GM19351 (cell line): Measurements from ENCODE around the gene POC1A.
"Not testable (repeated sequence)": the region's sequence is repeated elsewhere in the genome, so short reads cannot be mapped to it uniquely, and the experiment has no call there.

ENCODE experiments used
- ATAC-seq: cut with Tn5 transposase; IDR thresholded peaks from one replicate; pipeline ENCODE4 v1.9.1; 2021; ENCODE audit warnings: mild to moderate bottlenecking, moderate library complexity; ENCODE audit not compliant: unreplicated experiment

Gene POC1A

GRCh38 chr3:52184690-52185089 lies 30.5 kb upstream of the POC1A start:
- no peak for ATAC-seq

GRCh38 chr3:52183786-52184445 lies 29.7 kb upstream of the POC1A start:
- no peak for ATAC-seq

- ATAC-seq: no peak
These were observed 28.5 kb upstream of the POC1A start for GRCh38 chr3:52182691-52183090.

- ATAC-seq: no peak
These were observed 28.0 kb upstream of the POC1A start for GRCh38 chr3:52182196-52182595.

- no peak for ATAC-seq
These were observed 27.3 kb upstream of the POC1A start for GRCh38 chr3:52181543-52181942.

- ATAC-seq: no peak
These were observed 24.3 kb upstream of the POC1A start for GRCh38 chr3:52178537-52178936.

GRCh38 chr3:52178126-52178525 lies 23.9 kb upstream of the POC1A start:
- ATAC-seq: not testable (repeated sequence)

GRCh38 chr3:52177701-52178042 lies 23.4 kb upstream of the POC1A start:
- ATAC-seq: no peak

GRCh38 chr3:52176951-52177700 lies 22.9 kb upstream of the POC1A start:
- no peak for ATAC-seq

- no peak for ATAC-seq
These were observed 22.0 kb upstream of the POC1A start for GRCh38 chr3:52176180-52176752.

- ATAC-seq: no peak
These were observed 21.4 kb upstream of the POC1A start for GRCh38 chr3:52175416-52176179.

GRCh38 chr3:52174896-52175295 lies 20.7 kb upstream of the POC1A start:
- ATAC-seq: no peak

GRCh38 chr3:52173101-52173500 lies 18.9 kb upstream of the POC1A start:
- no peak for ATAC-seq

- no peak for ATAC-seq
These were observed 18.1 kb upstream of the POC1A start for GRCh38 chr3:52172262-52172757.

GRCh38 chr3:52171514-52172261 lies 17.5 kb upstream of the POC1A start:
- no peak for ATAC-seq

GRCh38 chr3:52170217-52170616 lies 16.0 kb upstream of the POC1A start:
- not testable (repeated sequence) for ATAC-seq

GRCh38 chr3:52167240-52167639 lies 13.0 kb upstream of the POC1A start:
- ATAC-seq: no peak

GRCh38 chr3:52162250-52162872 lies 8.1 kb upstream of the POC1A start:
- ATAC-seq: no peak

GRCh38 chr3:52159503-52159902 lies 5.3 kb upstream of the POC1A start:
- no peak for ATAC-seq

- no peak for ATAC-seq
These were observed 1.7 kb upstream of the POC1A start for GRCh38 chr3:52155912-52156311.
